Measurements from ENCODE around the gene MVP. TPM values are rescaled to one million over a fixed set of nuclear protein-coding genes. Genes with fewer than 3 reads are reported as not detected.

MVP gene
- total RNA-seq, 2 donors from 2014 or later = 175 to 190 TPM

DNA sequence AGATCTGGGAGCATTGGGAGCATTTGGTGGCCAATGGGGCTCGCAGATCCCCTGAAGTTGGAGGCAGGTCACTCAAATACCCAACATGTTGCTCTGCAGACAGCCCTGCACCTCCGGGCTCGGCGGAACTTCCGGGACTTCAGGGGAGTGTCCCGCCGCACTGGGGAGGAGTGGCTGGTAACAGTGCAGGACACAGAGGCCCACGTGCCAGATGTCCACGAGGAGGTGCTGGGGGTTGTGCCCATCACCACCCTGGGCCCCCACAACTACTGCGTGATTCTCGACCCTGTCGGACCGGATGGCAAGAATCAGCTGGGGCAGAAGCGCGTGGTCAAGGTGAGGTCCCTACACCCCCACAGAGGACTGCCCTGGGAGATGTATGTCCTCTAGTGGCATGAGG lies 16.4 kb downstream of the MVP start:
- TF ChIP-seq, protein P1, sequence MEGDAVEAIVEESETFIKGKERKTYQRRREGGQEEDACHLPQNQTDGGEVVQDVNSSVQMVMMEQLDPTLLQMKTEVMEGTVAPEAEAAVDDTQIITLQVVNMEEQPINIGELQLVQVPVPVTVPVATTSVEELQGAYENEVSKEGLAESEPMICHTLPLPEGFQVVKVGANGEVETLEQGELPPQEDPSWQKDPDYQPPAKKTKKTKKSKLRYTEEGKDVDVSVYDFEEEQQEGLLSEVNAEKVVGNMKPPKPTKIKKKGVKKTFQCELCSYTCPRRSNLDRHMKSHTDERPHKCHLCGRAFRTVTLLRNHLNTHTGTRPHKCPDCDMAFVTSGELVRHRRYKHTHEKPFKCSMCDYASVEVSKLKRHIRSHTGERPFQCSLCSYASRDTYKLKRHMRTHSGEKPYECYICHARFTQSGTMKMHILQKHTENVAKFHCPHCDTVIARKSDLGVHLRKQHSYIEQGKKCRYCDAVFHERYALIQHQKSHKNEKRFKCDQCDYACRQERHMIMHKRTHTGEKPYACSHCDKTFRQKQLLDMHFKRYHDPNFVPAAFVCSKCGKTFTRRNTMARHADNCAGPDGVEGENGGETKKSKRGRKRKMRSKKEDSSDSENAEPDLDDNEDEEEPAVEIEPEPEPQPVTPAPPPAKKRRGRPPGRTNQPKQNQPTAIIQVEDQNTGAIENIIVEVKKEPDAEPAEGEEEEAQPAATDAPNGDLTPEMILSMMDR (IDR thresholded peaks at IDR 0.05) = no peak
- ATAC-seq (ENCODE audit: insufficient number of reproducible peaks, low FRiP score, low read depth) = no peak

DNA sequence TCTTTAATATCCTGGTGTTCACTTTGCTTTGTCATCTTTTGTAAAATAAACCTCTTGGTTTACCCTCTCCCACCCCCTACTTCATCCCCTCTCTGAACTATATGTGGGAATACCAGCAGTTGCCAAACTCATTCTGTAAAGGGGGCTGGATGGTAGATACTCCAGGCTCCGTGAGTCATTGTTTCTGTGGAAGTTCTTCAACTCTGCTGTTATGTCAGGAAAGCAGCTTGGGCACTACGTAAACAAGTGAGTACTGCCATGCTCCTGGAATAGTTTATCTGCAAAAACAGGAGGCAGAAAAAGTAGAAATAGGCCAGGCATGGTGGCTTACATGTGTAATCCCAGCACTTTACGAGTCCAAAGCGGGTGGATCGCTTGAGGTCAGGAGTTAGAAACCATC lies 17.6 kb downstream of the MVP start:
- Histone ChIP-seq H3K4me3 (no peak overlapping the region), H3K36me3 (peaks cover 60% of the 10 kb centered on the region), H3K9me3 (no peaks in the 10 kb centered on the region), H3K27me3 (replicated peaks; ENCODE audit: insufficient read depth) (no peaks in the 10 kb centered on the region), H3K27ac (no peak overlapping the region), H3K4me1 (ENCODE audit: control insufficient read depth in 1 of 2, low read depth in 2 of 2) (no peaks in the 10 kb centered on the region)
- TF ChIP-seq, protein P1 (IDR thresholded peaks at IDR 0.05) = no peak
- ATAC-seq (ENCODE audit: insufficient number of reproducible peaks, low FRiP score, low read depth) (no peak), DNase-seq (ENCODE audit: low spot score) (no peak)

More for the DNA sequence above, 16.4 kb downstream of the MVP start:
- no peak for DNase-seq (ENCODE audit: low spot score)
- Histone ChIP-seq H3K9me3 (no peaks in the 10 kb centered on the region), H3K4me1 (ENCODE audit: control insufficient read depth in 1 of 2, low read depth in 2 of 2) (no peaks in the 10 kb centered on the region), H3K4me3 (no peak overlapping the region), H3K27ac (no peak overlapping the region), H3K27me3 (replicated peaks; ENCODE audit: insufficient read depth) (no peaks in the 10 kb centered on the region), H3K36me3 (peaks cover 62% of the 10 kb centered on the region)

DNA sequence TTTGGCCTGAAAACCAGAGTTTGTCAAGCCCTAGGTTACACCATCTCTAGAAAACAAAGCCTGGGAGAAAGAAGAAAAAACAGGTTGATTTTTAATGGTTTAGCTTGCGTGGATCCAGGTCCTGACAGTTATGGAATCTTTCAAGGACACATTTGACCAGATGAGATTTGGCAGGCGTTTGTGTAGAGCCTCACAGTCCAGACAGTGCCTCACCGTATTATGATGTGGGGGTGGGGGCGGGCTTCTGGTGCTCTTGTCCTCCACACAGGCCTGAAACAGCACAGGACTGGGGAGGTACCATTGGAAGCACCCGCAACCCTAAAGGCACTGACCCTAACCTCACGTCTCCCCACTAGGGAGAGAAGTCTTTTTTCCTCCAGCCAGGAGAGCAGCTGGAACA lies 19.6 kb downstream of the MVP start:
- TF ChIP-seq, protein P1 (IDR thresholded peaks at IDR 0.05) = no peak
- ATAC-seq (ENCODE audit: insufficient number of reproducible peaks, low FRiP score, low read depth) = no peak
- peaks cover 55% of the 10 kb centered on the region for H3K36me3 ChIP-seq

DNA sequence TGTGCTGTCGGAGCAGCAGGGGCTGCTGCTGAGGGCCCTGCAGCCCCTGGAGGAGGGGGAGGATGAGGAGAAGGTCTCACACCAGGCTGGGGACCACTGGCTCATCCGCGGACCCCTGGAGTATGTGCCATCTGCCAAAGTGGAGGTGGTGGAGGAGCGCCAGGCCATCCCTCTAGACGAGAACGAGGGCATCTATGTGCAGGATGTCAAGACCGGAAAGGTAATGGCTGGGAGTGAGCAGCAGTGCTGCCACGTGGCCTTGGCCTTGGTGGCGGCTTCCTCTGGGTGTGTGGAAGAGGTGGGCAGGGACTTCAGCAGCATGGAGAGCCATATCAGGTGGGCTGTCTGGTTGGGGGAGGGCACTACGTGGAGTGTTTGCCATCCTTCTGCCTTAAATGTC lies 20.0 kb downstream of the MVP start:
- peaks cover 55% of the 10 kb centered on the region for H3K36me3 ChIP-seq
- no peak overlapping the region for H3K4me3 ChIP-seq
- ATAC-seq (ENCODE audit: insufficient number of reproducible peaks, low FRiP score, low read depth) (no peak), DNase-seq (ENCODE audit: low spot score) (no peak)
- H3K4me1 ChIP-seq (ENCODE audit: control insufficient read depth in 1 of 2, low read depth in 2 of 2) = no peaks in the 10 kb centered on the region
- H3K27ac ChIP-seq = no peak overlapping the region
- TF ChIP-seq, protein P1 (IDR thresholded peaks at IDR 0.05) = no peak
- H3K9me3 ChIP-seq = no peaks in the 10 kb centered on the region
- no peaks in the 10 kb centered on the region for H3K27me3 ChIP-seq (replicated peaks; ENCODE audit: insufficient read depth)

More for the DNA sequence above, 19.6 kb downstream of the MVP start:
- Histone ChIP-seq H3K9me3 (no peaks in the 10 kb centered on the region), H3K4me1 (ENCODE audit: control insufficient read depth in 1 of 2, low read depth in 2 of 2) (no peaks in the 10 kb centered on the region), H3K27me3 (replicated peaks; ENCODE audit: insufficient read depth) (no peaks in the 10 kb centered on the region), H3K4me3 (no peak overlapping the region), H3K27ac (no peak overlapping the region)
- no peak for DNase-seq (ENCODE audit: low spot score)

DNA sequence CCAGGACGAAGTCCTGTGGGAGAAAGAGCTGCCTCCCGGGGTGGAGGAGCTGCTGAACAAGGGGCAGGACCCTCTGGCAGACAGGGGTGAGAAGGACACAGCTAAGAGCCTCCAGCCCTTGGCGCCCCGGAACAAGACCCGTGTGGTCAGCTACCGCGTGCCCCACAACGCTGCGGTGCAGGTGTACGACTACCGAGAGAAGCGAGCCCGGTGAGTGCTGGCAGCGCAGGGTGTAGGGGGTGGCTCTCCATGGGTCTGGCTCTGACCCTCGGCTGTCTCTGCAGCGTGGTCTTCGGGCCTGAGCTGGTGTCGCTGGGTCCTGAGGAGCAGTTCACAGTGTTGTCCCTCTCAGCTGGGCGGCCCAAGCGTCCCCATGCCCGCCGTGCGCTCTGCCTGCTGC lies 21.4 kb downstream of the MVP start:
- Histone ChIP-seq H3K9me3 (no peaks in the 10 kb centered on the region), H3K27me3 (replicated peaks; ENCODE audit: insufficient read depth) (no peaks in the 10 kb centered on the region), H3K4me3 (no peak overlapping the region), H3K4me1 (ENCODE audit: control insufficient read depth in 1 of 2, low read depth in 2 of 2) (no peaks in the 10 kb centered on the region), H3K36me3 (peaks cover 69% of the 10 kb centered on the region), H3K27ac (no peak overlapping the region)
- ATAC-seq (ENCODE audit: insufficient number of reproducible peaks, low FRiP score, low read depth) (no peak), DNase-seq (ENCODE audit: low spot score) (no peak)
- TF ChIP-seq, protein P1 (IDR thresholded peaks at IDR 0.05) = no peak
